Activated T-helper 1 cell treated with anti-CD3 and anti-CD28 coated beads, Interleukin-2, amount 50 U/mL, for 16 hours (primary cell): ENCODE data around the gene HS6ST2.
A peak's percentile ranks its signal among the peaks of the same experiment; 100 is the strongest.

Source experiments
- DNase-seq, 2 donors: peaks; one replicate each; pipeline ENCODE4 v3.0.0-alpha.2; 2020; ENCODE audit warnings: low read depth in 1 of 2, low spot score in 1 of 2

Gene HS6ST2

DNA sequence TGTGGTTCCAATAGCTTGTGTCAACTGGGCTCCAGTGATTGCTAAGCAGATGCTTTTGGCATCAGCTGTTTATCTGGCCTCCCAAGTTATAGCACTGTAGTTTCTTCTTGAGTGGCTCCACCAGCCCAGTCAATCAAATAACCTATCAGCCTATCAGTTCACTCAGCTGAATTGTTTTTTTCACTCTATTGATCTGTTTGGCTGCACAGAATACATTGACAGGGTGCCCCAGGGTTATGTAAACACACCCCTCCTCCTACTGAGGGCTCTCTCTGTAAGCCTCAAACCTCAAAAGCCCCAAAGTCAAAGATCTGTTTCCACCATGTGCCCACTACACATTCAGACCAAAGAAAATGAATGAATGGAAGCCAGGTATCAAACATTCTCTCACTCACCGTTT is 214.0 kb downstream of the HS6ST2 start:
- DNase-seq: no peak

DNA sequence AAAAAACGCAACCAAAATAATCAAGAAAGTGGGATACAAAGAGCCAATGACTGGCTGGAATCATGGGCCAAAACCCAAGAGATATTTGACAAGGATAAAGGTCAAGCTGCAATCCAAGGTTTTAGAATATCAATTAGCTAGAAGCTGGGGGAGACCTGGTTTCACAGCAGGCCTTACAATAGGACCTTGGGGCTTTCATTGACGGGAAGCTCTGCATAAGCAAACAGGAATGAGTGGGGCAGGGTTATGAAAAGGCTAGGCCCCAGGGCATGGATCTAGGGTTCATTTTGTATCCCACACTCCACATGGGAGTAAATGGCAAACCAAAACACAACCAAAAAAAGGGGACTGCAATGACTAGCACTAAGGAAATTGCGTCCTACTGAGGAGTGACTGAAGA is 215.3 kb downstream of the HS6ST2 start:
- no peak for DNase-seq

DNA sequence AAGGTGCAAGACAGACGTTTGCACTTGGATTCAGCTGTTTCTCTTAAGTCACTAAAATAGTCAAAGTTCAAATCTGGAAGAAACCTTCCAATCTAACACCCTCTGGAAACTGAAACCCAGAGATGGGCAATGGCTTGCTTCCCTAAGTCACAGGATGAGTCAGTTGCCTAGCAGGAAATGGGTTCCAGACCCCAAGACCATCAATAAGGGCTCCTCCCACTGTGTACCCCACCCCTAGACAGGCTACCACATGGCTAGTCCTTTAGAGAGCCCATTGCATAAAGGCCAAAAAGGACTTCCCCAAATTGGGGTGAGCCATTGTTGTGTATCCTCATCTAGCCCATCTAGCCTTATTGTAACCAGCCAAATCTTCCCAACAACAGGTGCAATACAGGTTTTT is 216.2 kb downstream of the HS6ST2 start:
- no peak for DNase-seq

DNA sequence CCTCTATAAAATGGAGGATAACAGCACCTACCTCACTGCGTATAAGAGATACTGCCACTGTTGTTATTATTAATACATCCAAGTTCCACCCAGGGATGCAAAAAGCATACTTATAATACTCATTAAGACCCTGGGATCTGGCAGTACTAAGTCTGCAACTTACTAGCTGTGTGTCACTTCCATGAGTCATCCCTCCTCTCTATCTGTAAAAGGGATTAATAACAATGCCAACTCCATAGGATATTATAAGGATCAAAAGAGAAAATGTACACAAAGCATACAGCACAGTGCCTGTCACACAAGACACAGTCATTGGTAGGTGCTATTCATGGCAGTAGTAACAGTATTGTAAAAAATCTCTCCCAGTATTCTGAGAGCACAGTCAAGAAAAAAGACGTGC is 216.7 kb downstream of the HS6ST2 start:
- no peak for DNase-seq

DNA sequence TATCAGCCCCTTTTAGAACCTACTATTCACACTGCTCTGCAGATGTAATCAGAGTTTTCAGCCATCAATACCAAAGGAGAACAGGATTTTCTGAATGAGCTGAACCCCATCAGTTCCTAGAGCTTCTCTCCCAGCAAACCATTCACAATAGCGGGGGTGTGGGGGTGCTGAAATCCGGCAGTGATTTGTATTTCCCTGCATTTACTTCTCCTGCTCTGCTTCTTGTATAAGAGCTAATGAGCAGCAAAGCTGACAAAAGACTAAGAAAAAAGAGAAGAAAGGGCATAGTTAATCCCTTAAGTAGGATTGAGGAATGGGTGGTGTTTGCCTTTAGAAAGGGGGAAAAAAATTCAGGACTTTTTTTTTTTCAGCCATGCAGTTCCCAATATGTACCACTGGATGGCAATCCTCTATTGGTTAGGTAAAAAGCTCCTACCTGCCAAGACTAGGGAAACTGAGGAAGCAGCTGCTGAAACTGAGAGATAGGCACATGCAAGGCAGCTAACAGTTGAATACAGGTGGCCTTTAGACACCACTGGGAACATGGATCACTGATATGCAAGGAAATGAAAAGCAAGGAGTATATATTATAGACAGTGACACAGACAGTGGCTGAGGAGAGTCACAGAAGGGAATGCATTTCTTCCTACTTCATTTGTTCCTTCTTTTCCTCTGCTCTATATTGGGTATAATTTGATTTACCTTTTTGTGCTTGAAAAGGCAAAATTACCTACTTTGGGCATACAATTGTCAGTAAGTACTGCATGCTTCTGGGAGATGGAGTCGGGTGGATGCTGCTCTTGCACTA is 217.9 kb downstream of the HS6ST2 start:
- DNase-seq: no peak

DNA sequence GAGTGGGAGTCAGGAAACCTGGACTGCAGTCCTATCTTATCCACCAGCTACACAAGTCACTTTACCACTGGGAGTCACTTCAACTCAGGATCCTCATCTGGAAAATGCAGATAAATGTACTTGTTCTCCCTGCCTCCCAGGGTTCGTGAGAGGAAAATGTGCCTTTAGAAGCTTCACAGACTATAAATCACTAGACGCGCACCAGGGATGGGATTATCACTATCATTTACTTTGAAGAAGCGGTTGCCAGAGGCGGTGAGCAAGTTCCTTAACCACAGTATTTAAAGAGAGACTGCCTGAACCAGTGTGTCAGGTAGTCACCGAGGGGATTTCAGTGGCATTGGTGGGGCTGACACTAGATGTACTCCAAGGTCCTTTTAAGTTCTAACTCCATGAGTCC is 219.5 kb downstream of the HS6ST2 start:
- DNase-seq: no peak

DNA sequence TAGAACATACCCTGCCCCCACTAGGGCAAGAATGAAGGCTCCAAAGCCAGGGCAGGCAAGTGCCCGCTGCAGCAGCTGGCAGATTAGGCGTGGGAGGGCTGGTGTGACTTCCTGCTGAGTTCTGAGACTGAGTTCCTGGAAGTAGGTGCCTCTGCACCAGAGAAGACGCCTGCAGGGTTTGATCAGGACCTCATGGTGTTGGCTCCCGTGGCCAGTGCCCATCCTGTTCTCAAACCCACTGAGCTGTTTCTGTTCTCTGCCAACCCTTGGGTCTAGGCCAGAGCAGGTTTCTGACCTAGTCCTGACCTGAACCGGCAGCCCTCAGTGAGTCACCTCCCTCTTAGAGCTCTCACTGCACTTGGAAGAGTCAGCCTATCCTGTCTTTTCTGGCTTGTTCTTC is 220.7 kb downstream of the HS6ST2 start:
- peak in 1 of 2 donors; percentile 3 for DNase-seq

DNA sequence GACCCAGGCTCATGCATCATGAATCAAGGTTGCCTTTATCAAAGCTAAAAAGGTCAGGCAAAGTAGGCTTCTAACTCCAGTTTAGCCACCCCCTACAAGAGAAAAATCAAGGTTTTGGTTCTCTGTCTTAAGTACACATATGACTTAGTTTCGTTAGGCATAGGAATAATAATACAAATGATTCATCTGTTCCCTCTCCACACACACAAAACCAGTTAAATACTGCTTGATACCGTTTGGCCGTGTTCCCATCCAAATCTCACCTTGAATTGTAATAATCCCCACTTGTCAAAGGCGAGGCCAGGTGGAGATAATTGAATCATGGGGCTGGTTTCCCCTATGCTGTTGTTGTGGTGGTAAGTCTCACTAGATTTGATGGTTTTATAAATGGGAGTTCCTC is 226.2 kb downstream of the HS6ST2 start:
- no peak for DNase-seq

DNA sequence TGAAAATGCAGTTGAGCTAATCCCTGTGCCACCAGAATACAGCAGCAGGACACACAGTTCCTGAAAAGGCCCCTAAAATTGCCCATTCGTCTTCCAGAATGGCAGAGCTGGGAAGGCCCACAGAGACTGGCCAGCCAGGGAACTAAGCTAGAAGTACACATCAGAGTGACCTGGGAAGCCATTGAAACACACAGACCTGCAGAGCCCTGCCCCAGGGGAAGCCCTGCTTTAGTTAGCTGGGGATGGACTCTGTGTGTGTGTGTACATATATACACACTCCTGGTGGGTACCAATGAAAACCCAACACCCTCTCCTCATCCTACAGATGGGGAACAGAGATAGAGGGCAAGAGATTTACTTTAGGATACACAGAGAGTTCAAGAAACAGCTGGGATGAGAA is 227.7 kb downstream of the HS6ST2 start:
- no peak for DNase-seq

DNA sequence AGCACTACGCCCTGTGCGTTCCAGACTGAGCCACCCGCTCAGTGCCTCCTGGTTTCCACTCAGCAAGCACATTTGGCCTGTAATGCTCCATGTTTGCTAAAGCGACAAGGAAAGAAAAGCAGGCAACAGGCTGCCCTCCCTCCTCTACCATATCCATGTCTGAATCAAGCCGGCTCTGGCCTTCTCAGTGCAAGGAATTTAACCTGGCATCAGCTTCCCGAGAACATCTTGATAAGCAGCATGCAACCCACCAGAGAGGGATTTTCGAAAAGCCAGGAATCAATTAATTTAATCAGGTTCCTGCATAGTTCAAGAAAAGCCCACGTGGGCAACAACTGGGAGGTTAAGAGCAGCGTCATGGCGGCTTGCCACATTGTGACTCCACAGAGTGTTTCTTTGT is 228.2 kb downstream of the HS6ST2 start:
- DNase-seq: no peak

DNA sequence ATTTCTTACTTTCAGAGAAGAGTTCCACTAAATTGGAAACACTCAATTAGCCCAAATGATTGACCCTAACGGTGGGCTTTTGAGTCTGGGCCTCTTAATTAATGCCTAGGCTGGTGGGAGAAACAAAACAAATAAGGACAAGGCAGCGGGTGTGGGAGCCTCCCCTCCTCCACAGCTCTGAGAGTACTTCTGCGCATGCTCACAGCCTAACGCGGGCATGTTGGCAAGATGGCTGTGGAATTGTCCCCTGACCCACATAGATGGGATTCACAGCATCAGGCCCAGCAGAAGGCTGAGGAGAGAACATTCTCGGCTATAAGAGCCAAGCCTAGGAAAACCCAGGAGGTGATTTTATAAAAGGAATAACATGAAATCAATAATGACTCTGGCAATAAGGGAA is 230.1 kb downstream of the HS6ST2 start:
- DNase-seq: no peak

DNA sequence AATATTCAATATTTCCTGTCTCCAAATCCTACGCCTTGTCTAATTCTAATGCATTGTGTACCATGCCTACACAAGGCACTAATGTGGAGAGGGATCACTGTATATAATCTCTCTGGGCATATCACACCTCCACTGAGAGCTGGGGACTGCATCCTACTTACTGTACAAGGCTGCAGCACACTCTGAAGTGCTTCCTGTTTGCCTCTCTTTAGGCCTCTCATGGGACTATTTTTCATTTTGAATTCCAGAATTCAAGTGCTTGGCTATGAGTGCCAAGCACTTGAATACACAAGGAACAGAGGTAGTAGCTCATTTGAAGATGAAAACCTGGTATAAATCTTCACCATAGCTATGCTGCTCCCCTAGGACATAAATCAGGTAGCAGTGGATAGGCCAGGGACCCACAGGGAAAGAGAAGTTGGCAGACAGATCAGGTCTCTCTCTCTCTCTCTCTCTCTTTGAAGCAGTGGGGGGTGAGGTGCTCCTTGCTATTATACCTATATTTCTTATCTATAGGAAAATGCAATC is 239.9 kb downstream of the HS6ST2 start:
- no peak for DNase-seq

DNA sequence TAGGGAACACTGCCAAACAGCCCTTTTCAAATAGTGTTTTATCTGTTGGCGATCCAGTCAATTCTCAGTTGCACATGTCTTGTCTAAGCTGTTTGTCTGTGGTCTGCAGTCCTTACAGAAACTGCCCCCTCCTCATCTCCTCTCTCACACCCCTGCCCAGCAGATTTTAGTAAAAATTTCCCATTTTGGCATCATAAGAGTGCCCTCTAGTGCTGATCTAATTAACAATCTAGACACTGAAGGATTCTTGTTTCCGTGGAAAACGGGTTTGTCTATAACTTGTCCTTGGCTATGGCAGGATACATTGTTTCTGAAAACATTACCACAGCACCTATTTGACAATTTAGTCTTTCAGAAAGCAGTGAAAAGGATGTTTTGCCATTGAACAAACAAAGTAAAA is 242.4 kb downstream of the HS6ST2 start:
- no peak for DNase-seq

DNA sequence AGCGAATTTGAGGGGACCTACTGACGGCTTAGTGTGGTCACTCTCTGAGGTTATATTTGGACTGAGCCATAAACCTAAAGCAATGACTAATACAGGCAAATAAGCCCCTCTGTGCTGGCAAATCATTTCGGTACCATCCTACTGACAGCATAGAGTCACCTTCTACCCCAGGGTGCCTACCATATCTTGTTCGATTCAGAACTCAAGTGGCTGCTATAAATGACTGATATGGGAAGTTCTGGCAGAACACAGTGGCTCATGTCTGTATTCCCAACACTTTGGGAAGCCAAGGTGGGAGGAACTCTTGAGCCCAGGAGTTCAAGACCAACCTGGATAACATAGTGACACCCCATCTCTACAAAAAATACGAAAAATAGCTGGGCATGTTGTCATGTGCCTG is 243.5 kb downstream of the HS6ST2 start:
- DNase-seq: no peak

DNA sequence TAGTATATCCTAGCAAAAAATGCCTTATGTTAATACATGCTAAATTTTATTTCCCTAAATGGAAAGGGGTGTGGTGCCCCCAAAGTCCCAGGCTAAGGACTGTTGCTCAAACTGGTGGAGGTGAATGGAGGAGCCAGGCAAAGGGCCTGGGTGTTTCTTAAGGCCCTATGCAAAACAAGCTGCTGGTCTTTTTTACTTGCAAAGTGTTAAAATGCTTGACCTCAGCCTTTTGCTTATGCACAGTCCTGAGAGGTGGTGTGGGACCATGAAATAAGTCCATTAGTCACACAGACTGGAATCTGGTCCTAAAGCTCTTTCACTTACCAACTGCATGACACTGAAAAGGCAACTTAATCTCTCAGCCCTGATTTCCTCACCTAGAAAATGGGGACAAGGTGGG is 246.1 kb downstream of the HS6ST2 start:
- DNase-seq: no peak

DNA sequence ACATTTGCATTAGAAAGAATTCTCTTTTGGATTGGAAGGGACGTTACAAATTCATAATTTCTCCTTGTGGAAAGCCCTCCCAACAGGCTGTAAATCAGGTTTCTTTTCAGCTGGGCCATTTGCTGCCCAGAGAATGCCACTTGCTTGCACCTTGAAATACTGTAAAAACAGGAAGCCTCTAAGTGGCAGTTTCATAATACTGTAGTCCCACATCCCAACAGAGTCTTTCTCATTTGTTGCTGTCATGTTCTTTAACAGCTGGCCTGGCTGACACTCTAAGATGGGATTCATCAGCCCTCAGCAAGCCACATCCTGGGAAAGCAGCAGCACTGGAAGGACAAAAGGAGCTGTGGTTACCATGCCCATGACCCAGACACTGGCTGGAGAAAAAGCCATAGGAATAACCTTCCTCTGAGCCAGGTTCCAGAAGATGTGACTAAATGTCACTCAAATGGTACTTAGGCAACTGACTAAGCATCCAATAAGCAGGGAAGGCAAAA is 247.7 kb downstream of the HS6ST2 start:
- DNase-seq: no peak

DNA sequence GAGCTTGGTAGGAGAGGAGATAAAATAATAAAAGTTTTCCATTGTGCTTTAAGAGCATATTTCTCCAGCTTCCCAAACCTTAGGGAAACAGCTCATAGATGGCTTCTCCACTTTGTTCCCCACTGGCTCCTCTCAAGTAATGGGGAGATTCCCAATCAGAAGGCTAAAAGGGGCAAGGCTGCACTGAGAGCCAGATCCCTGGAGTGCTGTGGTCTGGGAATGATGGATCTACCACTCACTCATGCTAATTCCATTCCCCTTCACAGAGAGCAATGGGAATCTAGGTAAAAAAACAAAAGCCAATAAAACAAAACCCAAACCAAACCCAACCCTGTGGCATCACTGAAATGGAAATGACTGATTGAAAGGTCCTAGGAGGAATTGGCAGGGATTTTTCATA is 249.9 kb downstream of the HS6ST2 start:
- no peak for DNase-seq

DNA sequence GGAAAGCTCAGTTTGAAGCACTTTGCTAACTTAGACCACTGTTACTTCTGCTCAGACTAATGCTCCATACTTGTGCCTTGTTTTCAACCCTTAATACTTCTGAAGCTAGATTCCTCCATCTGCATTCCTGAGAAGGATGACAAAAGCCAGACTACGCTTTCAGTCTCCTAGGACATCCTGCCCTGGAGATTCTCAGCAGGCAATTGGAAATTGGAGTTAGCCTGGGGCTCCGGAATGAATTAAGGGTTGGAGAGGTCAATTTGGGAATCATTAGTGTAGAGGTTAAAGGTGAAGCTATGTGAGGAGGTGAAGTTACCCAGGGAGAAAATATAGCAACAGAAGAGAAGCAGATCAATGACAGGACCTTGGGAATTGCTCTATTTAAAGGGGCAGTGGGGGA is 253.7 kb downstream of the HS6ST2 start:
- no peak for DNase-seq

DNA sequence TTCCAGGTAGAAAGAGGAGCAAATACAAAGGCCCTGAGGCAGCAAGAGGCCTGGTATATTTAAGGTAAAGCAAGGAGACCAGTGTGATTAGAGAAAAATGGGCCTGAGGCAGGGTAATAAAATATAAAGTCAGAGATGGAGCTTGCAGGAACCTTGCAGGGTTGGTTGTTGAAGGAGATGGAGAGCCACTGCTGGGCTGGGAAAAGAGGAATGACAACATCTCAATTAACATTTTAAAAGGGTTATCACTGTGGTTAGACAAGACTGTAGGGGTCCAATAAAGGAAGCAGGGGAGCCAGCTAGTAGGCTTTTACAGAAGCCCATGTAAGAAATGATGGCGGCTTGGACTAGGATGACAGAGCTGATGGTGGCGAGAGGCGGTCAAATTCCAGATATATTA is 264.0 kb downstream of the HS6ST2 start:
- no peak for DNase-seq

DNA sequence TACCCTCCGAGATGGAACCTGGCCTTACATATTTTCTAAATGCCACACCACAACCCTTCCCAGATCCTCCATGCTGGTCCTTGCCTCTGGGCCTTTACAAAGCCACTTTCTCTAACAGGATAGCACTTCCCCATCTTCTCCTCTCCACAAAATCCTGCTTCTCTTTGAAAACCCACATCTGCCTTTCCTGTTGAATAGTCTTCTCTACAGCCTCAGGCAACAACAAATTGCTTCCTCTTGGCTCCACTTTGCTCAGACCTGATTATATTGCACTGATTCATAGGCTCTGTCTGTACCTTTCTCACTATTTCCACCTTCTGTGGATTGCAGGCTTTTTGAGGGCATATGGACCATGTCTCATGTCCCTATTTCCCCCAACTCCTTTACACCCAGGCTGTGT is 265.9 kb downstream of the HS6ST2 start:
- DNase-seq: no peak

DNA sequence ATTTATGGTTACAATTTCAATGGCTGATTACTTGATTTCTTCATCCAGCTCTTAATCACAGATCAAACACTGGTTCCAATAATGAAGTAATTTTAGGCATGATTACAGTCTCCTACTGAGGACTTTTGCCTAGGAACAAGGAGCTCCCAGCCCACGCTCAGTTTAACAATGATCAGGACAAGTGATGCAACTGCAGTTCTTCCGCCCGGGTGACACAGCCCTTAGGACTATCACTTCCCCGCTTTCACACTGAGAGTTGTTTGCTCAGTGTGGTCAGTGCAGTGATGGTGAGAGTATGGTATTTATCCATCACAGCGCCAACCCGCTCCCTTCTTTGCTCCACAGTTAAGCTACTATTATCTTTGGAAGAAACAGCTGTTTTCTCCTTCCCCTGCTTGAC is 266.4 kb downstream of the HS6ST2 start:
- no peak for DNase-seq

DNA sequence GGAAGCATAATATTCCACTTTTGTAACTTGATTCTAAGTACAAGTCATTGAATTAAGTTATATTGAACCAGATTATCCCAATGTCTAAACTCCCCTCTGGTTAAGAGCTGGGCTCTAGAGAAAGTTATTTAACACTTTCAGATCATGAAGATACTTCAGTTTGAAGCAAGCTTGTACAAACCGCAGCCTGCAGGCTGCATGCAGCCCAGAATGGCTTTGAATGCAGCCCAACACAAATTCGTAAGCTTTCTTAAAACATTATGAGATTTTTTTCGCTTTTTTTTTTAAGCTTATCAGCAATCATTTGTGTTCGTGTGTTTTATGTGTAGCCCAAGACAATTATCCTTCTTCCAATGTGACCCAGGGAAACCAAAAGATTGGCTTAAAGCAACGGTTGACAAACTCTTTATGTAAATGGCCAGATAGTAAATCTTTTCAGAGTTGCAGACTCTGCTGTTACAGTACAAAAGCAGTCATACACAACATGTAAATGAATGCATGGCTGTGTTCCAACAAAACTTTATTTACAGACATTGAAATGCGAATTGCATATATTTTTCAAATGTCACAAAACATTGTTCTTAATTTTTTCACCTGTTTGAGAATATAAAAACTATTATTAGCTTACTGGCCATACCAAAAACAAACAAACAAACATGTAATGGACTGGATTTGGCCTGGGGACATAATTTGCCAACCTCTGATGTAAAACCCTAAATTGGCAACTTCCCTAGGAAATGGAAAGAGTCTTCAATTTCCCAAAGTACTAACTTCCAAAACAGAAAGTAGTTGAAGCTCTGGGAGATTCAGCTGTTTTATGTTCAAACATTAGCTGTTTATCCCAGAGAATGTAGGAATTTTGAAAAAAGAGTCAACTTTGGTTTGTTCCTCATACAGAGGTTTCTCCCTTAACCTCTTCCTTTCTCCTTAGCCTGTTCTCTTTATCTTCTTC is 268.5 kb downstream of the HS6ST2 start:
- DNase-seq: no peak
